ENCODE measurements around the gene SULF2.

The SULF2 gene

GRCh38 chr20:47609001-47609400 is 176.3 kb downstream of the SULF2 start:
- H3K9ac ChIP-seq (ENCODE audit: low read depth, low read length) = no peak overlapping the region
- no peaks in the 10 kb centered on the region for H3K36me3 ChIP-seq (ENCODE audit: insufficient read depth, low read depth, low read length)
- H3K27ac ChIP-seq (ENCODE audit: low read length) = no peak overlapping the region
- H3K4me3 ChIP-seq (ENCODE audit: low read length) = no peak overlapping the region
- peaks cover 2% of the 10 kb centered on the region; the same call in 1 of the 2 replicates for H3K4me1 ChIP-seq (ENCODE audit: insufficient read depth, low read length)
- no peaks in the 10 kb centered on the region for H3K27me3 ChIP-seq (ENCODE audit: insufficient read depth, low read length)
- no peaks in the 10 kb centered on the region for H3K9me3 ChIP-seq (ENCODE audit: insufficient read depth, low read depth, low read length)

All from iPS-20b (cell line).